Forelimb muscle (tissue), 1 donor: Measurements from ENCODE around the gene KCNN2. TPM values are rescaled to one million over a fixed set of nuclear protein-coding genes. Genes with fewer than 3 reads are reported as not detected.

Source experiments
- DNase-seq: peaks from one replicate; pipeline ENCODE4 v3.0.0-alpha.2; 2013; ENCODE audit warnings: low read depth
- polyA plus RNA-seq: library from polyadenylated mRNA; unstranded; fragments of 120-200 nt; gene quantifications from one replicate; pipeline ENCODE4 v1.2.1, GENCODE V29; 2013; ENCODE audit not compliant: insufficient read length

KCNN2 gene
- 8.2 TPM for polyA plus RNA-seq

DNA sequence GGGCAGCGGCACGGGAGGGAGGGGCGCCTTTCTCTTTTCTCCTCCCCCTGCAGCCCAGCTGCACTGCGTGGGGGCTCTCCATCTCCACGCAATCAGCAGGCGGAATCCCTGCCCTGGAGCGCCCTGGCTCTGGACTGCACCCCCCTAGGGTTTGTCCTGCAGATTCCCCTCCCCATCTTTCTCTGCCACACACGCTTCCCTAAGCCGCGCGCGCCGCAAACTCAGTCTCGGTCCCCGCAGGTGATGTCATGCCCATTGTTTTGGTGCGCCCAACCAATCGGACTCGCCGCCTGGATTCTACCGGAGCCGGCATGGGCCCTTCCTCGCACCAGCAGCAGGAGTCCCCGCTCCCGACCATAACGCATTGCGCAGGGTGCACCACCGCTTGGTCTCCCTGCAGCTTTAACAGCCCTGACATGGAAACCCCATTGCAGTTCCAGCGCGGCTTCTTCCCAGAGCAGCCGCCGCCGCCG lies at the start of gene KCNN2:
KCNN2 (plus strand) TSS at position 347 of the 473 bp plus-strand sequence; CDS start at position 417, 70 bp downstream.
- peak; percentile 17 for DNase-seq

DNA sequence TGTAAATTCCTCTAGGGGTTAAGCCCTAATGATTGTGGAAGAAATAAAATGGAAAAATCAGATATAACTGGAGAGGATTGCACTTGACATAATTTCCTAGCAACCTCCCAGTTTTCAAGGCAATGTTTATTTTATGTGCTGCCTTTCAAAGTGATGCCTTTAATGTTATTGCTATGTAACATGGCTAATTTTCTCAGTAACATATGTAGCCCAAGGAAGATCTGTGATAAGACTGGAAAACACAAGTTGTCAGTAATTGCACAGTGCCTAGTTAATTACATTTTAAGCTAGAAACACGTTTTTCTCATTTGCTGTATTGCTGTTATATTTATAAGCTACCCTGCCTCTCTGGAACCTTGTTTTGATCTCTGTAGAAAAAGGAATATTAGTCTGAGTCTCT lies 49.2 kb upstream of the KCNN2 start:
- no peak for DNase-seq

DNA sequence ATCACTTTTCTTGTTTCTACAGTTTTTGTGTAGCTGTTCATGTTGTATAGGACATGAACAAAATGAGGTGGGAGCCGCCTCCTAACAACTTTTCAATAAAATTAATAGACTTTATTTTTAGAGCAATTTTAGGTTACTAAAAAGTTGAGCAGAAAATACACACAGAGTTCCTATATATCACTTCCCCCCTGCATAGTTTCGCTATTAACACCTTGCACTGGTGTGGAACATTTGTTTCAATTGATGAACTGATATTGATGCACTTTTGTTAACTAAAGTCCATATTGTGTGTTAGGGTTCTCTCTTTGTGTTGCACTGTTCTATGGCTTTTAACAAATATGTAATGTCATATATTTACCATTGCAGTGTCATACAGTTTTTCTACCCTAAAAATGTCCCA lies 47.8 kb upstream of the KCNN2 start:
- DNase-seq, result no peak

DNA sequence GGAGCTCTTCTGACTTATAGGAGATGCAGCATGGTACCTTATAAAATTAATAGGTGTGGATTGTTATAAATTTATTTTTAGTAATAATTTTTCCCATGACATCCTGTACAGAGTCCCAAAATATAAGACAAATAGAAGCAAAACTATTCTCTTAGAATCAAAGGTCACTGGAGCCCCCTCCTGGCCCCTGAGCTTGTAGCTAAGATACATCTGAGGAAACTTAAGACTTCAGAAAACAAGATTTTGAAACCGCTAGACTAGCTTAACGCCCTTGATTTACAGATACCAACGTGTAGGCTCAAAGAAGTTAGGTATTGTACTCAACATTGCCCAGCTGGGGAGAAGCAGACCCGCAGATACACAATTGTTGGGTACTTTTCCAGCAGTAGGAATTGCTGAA lies 45.7 kb upstream of the KCNN2 start:
- DNase-seq, result no peak

DNA sequence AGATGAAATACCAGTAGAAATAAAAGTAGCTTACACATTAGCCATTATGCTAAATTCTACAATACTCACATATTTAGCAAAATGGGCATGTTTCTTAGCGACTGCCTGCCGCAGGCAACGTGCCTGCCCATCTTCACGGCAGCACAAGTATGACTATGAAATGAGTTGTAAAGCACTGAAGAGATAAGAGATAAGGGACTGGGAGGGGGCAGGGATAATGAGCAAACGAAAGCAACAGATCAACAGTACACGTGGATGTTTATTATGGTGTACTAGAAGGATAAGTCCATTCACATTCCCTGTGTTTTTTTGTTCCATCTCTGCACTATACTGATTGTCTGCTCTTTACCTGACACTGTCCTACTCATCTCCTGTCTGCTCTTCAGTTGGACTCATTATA lies 44.1 kb upstream of the KCNN2 start:
- DNase-seq, result no peak

DNA sequence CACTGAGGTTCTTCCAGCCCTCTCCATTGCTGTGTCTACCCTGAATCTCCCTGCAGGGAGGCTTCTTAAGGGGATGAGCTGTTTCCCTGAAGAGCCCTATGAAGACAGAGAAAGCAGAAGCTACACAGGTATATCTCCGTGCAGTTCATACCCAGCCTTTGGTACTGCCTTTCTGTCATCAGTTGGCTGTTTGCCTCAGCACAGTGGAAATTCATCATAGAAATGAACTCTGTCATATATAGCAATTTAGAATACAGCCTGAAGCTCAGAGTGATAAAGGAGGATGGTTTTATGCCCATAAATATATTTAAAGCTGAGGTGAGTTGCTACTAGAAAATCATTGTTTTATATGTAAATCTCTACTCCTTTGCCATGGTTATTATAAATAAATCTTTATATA lies 42.6 kb upstream of the KCNN2 start:
- DNase-seq, result no peak

DNA sequence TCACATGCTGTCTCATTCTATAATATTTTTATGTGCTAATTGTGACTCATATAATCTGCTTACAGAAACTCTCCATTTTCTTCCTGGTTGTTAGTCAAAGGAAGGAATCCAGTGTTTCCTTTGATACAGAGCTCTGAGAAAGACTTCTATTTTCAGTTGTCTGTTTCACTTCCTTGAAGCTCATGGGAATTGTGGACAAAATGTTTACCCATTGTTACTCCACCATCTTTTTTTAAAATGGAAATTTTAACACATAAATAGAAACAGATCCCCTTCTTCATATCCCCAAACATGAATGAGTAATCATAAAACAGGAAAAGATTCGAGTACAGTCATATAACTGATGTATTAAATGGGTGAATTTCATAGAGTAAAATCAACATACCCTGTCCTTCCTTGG lies 42.0 kb upstream of the KCNN2 start:
- no peak for DNase-seq

DNA sequence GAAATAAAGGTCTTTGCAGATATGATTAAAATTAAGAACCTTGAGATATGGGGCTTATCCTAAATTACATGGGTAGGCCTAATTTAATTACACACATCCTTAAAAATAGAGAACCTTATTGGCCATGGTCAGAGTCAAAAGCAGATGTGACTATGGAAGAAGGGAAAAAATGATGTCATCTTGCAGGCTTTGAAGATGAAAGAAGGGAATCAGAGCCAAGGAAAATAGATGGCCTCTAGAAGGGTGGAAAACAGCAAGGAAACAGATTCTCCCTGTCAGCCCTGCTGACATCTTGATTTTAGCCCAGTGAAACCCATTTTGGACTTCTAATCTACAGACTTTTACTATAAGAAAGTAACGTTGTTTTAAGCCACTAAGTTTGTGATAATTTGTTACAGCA lies 37.6 kb upstream of the KCNN2 start:
- DNase-seq, result no peak

DNA sequence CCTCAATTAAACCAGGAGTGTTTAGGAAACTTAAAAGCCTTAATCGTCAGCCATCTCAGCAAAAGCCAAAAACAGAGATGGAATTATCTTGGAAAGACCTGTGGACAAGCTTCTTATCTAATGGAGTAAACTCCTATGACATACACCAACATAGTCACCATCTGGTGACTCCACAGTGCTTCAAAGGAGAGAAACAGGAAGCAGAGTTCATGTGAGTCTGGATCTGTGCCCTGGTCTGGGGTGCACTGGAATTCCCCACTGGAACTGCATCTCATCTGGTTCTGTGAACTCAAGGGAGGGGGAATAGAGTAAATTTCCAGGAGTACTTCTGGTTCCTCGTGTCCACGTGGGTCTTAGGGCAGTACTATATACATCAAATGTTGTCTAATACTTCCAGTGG lies 36.3 kb upstream of the KCNN2 start:
- no peak for DNase-seq

DNA sequence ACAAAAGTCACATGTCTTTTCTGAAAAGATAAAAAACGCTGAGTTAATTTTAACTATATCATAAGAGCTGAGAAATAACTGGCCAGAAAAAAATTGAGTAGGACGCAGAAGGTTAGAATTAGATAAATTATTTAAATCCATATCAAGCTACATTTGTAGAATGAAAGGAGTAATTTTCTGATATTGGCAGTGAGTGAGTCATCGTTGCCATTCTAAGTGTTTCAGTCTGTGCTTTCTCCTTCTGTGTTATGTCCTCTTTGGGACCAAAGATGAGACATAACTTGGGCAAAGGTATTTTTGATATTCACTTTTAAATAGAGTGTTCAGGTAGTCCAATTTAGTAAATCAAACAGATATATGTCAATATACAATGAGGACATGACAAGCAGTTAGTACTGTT lies 34.4 kb upstream of the KCNN2 start:
- no peak for DNase-seq

DNA sequence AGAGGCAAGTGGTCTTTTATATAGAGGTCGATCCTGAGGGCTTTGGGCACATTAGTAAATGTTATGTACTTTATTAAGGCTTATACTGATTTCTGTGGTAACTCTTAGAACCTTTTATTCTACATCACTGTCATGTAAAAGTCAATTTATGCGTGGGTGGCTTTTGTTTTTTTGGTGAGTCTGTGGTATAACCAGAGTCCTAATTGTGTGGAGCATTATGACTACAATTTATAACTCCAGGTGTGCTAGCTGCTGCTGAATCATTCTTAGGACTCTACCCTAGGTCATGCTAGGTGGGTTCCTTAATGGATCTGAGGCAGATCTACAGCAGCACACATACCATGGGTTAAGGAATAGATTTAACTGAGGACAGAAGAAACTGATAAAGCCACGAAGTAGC lies 33.9 kb upstream of the KCNN2 start:
- no peak for DNase-seq

DNA sequence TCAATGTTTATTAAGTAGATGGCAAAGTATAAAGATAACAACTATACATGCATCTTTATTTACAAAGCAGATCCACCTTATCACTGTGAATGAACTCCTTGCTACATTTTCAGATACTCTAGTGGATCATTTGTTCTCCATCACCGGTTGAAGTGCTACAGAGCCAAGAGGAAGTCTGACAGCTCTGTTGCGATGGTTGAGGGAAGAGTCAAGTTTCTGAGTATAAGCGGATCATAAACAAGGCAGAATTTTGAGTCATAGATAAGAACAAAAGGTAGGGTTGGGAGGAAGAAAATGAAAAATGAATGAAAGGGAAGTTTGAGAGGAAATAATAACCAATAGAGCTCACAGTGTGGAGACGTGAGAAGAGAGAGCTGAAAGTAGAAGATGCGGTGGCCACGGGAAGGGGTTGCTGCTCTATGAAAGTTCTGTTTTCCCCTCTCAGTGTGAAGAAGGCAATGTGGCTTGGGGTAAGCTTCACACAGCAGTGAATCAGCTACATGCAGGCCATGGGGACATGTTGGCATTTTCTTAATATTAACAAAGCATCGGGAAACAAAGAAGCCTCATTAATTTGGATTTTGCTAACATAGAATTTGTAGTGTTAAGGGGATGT lies 30.8 kb upstream of the KCNN2 start:
- no peak for DNase-seq

DNA sequence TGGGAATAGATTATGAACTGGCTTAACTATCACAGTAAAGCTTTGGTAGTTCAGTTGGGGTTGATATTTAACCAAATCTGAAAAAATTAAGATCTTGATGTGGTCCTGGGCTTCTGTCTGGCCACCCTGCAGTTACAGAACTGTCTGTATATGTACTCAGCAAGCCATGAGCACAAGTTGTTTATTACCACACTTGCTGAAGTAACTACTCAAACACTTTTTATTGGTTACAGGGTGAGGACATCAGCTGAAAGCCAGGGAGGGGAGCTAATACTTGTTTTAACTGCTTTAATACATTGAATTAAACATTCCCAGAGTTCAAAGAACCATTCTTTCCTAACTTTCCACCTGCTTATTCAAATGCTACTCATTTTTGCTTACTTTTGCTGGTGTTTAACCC lies 29.4 kb upstream of the KCNN2 start:
- DNase-seq, result no peak

DNA sequence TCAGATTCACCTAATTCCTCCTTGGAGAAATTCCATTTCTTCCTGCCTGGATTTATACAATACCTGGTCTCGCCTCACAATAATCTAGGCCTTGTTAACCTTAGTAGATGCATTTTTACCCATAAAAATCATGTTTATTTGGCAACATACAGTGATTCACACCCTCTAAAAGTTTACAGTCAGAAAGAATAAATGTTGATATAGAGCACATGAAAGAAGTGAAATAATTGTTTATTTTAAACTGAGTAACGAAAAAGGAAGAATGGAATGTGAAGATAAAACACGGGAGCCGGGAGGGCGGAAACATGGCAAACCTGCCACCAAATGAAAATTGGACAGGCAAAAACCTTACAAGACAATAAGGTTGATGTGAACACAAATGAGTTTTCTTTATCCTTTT lies 28.9 kb upstream of the KCNN2 start:
- DNase-seq, result no peak

DNA sequence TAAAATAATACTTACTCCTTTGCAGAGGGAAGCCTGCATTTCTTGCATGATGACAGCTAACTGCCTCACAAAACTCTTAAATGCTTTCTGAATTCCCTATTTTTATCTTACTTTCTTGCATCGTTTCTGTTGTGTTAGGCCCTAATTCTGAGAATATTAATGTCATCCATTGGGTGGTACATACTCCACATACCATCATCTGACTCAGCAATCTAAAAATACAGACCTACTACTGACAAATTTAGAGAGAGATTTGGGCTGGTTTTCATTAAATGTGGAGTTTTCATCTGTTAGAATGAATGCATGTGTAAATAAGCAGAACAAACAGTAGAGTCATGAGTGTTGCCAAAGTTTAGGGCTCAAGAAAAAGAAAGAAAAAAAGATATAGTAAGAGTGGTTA lies 26.5 kb upstream of the KCNN2 start:
- DNase-seq, result no peak

DNA sequence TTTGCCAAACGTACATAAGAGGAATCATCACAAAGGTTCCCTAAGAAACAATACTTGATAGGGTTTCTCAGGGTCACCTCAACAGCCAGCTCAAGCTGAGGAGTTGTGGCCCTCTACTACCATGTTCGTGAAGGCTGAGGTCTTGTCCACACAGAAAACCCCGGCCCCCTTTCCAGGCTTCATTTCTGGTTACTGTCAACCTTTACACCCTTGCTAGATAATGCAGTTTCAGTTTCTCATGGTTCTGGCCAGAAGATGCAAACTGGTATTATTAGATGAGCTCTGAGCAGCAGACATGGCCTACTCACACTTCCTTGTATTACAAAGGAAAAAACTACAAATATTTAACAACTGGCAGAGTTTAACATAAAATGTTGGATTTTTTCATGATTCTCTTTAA lies 22.8 kb upstream of the KCNN2 start:
- DNase-seq, result no peak

DNA sequence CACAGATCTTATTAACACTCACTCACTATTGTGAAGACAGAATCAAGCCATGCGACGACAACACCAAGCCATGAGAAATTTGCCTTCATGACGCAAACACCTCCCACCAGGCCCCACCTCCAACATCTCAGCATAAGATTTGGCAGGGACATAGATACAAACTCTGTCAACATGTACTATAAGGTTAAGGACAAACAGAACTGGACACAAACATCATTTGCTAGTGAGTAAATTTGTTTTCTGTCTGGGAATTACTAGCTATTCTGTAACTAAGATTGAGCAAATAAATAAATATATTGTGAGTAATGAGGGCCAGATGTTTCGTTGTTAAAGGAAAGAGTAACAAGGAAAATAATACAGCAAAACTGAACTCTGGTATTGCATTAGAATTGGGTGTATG lies 15.7 kb upstream of the KCNN2 start:
- peak; percentile 20 for DNase-seq

DNA sequence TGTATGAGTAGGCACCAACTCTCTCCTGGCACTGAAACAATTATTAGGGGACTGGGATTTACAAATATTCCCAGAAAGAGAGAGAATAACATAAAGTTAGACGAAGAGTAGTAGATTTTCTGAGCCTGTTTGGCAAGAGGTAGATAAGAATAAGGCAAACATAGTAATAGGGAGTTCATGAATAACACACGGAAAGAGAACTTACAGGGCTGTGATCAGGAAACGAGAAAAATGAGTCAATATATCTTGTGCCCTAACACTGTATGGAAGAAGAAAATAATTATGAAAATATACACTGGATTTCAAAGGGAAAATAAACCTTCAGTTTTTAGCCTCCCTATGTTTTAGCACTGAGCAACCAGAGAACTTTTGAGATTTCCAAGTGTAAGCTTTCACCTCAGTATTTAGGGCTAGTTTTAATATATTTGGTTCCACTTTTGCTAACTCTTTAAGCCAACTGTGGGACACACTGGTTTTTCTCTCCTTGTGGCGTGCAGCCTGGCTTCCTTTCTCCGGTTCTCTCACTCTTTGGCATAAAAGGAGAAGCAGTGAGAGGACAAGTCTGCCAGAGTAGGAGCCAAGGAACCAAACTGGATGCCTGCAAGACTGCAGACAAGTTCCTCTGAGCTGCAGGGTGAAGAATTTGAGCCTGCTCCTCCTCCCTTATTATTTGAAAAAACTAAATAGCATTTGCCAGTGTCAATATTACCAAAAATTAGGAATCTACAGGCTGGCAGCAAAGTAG lies 6.6 kb upstream of the KCNN2 start:
- no peak for DNase-seq

DNA sequence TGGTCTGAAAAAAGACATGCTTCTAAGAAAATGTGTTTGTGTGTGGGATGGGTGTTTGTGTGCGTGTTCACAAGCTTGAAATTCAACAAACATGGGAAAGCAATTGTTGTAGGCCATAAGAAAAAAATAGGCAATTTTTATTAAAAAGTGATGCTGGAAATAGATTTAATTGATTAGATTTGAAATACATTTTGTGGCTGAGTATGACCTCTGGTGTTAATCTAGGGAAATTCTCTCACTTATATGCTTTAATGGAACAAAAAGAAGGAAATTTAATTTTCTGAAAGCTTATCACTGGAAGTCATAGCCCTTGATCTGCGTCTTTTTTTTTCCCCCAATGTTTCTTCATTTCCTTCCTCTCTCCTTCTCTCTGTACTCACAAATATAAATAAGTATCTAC lies 3.5 kb upstream of the KCNN2 start:
- DNase-seq, result no peak

DNA sequence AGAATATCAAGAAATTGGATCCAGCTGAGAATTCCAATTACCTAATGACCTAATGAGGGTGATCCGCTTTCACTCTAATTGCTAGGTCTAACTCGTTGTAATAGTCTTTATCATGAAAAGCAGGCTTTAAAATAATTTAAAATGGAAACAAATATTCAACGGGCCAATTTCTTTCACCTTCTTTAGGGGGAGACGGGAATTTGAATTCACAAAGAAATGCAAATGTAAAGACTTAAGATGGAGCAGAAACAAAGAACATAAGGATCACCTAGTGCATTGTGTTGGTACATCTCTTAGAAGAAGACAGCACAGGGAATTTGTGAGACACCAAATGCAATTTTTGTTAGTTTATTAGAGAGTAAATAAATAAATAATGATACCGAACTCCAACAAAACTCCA lies 1.5 kb upstream of the KCNN2 start:
- DNase-seq, result no peak

DNA sequence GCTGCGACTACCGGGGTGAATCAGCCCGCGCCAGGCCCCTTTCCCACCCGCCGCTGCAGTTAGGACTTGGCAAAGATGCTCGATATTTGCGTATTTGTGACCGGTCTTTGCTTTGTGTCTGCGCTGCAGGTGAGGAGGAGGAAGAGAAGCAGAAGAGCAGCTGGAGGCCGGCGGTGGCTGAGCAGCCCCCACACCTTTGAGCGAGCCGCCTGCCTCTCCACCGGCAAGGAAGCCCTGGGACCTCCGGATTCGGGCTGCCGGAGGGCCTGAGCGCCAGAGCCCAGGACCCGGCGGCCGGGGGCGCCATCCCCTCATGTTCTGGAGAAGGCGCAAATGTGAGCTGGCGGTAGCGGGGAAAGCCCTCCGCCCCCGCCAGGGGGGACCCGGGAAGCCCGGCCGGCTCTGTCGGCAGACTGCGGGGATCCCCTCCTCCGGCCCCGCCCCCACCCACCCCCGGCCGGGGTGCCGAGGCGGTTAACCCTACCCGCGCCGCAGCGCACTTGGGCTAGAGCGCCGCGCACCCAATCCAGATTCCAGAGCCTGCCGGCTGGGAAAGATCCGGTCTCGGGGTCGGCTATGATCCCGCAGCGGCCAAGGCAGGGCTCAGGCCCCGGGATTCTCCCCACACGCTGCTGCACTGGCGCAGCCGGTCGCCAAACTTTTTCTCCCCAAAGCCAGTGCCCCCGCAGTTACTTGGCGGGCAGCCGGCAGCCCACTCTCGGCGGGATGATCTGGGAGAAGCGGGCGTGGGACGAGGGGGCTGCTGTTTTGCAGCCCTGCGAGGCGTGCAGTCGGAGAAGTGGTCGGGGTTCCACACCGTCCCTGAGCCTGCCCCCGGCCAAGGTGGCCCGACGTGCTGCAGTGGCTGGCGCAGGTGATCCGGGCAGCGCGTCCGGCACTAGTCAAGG lies 800 bp upstream of the KCNN2 start:
- no peak for DNase-seq

DNA sequence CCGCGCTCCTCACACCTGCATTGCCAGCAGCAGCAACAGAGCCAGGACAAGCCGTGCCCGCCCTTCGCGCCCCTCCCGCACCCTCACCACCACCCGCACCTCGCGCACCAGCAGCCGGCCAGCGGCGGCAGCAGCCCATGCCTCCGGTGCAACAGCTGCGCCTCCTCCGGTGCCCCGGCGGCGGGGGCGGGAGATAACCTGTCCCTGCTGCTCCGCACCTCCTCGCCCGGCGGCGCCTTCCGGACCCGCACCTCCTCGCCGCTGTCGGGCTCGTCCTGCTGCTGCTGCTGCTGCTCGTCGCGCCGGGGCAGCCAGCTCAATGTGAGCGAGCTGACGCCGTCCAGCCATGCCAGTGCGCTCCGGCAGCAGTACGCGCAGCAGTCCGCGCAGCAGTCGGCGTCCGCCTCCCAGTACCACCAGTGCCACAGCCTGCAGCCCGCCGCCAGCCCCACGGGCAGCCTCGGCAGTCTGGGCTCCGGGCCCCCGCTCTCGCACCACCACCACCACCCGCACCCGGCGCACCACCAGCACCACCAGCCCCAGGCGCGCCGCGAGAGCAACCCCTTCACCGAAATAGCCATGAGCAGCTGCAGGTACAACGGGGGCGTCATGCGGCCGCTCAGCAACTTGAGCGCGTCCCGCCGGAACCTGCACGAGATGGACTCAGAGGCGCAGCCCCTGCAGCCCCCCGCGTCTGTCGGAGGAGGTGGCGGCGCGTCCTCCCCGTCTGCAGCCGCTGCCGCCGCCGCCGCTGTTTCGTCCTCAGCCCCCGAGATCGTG lies 517 bp downstream of the KCNN2 start:
- DNase-seq, result no peak
